ENCODE measurements around the gene TMEM17.
"Not testable (repeated sequence)": the region's sequence is repeated elsewhere in the genome, so short reads cannot be mapped to it uniquely, and the experiment has no call there.

DNA sequence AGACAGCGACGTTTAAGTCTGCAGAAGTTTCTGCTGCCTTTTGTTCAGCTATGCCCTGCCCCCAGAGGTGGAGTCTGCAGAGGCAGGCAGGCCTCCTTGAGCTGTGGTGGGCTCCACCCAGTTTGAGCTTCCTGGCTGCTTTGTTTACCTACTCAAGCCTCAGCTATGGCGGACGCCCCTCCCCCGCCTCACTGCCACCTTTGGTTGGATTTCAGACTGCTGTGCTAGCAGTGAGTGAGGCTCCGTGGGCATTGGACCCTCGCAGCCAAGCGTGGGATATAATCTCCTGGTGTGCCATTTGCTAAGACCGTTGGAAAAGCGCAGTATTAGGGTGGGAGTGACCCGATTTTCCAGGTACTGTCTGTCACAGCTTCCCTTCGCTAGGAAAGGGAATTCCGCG lies 15.1 kb upstream of the TMEM17 start:
- TF ChIP-seq EZH2, EZH2phosphoT487 (IDR thresholded peaks at IDR 0.05): not testable (repeated sequence)
- TF ChIP-seq, protein P1, sequence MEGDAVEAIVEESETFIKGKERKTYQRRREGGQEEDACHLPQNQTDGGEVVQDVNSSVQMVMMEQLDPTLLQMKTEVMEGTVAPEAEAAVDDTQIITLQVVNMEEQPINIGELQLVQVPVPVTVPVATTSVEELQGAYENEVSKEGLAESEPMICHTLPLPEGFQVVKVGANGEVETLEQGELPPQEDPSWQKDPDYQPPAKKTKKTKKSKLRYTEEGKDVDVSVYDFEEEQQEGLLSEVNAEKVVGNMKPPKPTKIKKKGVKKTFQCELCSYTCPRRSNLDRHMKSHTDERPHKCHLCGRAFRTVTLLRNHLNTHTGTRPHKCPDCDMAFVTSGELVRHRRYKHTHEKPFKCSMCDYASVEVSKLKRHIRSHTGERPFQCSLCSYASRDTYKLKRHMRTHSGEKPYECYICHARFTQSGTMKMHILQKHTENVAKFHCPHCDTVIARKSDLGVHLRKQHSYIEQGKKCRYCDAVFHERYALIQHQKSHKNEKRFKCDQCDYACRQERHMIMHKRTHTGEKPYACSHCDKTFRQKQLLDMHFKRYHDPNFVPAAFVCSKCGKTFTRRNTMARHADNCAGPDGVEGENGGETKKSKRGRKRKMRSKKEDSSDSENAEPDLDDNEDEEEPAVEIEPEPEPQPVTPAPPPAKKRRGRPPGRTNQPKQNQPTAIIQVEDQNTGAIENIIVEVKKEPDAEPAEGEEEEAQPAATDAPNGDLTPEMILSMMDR (IDR thresholded peaks at IDR 0.05), result not testable (repeated sequence)

Data from neural progenitor cell (in vitro differentiated cells).